GM20000 (cell line): Measurements from ENCODE around the gene FMN1.

Experiments used
- DNase-seq: peaks from one replicate; pipeline ENCODE4 v3.0.0; 2012; ENCODE audit warnings: low spot score
- TF ChIP-seq, protein P1 (sequence below): IDR thresholded peaks from 2 replicates; pipeline ENCODE4 v1.5.1; 2012; ENCODE audit warnings: mild to moderate bottlenecking, control low read depth; ENCODE audit errors: extremely low read depth, missing control alignments

FMN1 gene

DNA sequence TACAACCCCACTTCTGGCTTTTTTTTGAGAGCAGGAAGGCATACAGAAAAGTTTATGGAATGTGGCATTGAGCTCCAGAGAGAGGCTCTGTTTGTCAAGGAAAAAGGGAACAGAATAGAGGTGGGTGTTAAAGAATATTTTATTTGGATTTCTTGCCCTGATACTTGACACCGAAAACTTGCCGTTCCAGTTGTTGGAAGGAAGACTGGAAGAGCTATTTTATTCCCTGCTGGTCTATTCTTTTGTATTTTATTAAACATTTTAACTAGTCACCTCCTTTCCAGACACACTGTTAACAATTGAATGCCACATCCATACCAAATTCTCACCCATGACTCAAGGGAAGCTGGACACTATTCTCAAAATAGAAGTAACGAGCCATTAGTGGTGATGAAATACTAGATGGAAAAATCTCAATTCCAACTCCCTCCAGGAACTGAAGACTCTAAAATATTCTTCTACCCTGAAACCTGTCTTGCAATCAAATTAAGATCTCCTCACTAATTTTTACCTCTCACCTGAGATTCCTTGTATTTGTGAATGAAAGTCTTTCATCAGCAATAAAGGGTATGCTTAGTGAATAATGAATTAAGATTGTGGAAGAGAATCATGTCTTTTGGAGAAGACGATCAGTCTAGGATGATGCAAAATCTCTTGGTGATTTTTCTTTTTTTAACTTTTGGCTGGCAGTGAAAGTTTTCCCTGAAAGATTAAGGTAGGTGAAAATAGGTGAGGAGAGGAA lies 448.2 kb downstream of the FMN1 start:
- DNase-seq = no peak

DNA sequence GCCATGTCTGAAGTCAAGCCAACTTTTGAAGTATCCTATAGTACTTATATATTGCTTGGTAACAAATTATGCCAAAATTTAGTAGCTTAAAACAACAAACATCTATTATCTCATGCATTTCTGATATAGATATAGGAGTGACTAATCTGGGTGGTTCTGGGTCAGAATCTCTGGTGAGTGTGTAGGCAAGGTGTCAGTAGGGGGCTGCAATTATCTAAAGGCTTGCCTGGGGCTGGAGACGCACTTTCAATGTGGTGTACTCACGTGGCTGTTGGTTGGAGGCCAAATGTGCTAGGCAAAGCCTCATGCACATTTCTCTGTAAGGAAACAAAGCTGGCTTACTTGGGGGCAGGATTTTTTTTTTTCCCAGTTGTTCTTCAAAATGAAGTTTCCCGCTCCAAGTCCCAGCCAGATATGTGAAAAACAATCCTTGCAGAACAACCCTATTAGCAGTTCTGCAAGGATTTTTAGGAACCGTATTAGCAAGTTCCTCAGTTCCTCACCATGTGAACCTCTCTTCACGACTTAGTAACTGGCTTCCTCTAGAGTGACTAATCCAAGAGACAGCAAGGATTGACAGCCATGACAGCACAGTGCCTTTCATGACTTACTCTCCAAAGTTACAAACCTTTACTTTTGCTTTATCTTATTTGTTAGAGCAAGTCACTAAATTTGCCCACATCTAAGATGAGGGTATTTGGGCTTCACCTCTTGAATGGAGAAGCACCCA lies 450.9 kb downstream of the FMN1 start:
- TF ChIP-seq, protein P1, sequence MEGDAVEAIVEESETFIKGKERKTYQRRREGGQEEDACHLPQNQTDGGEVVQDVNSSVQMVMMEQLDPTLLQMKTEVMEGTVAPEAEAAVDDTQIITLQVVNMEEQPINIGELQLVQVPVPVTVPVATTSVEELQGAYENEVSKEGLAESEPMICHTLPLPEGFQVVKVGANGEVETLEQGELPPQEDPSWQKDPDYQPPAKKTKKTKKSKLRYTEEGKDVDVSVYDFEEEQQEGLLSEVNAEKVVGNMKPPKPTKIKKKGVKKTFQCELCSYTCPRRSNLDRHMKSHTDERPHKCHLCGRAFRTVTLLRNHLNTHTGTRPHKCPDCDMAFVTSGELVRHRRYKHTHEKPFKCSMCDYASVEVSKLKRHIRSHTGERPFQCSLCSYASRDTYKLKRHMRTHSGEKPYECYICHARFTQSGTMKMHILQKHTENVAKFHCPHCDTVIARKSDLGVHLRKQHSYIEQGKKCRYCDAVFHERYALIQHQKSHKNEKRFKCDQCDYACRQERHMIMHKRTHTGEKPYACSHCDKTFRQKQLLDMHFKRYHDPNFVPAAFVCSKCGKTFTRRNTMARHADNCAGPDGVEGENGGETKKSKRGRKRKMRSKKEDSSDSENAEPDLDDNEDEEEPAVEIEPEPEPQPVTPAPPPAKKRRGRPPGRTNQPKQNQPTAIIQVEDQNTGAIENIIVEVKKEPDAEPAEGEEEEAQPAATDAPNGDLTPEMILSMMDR = no peak
- DNase-seq = no peak

More for the DNA sequence above, 448.2 kb downstream of the FMN1 start:
- TF ChIP-seq, protein P1 = no peak

DNA sequence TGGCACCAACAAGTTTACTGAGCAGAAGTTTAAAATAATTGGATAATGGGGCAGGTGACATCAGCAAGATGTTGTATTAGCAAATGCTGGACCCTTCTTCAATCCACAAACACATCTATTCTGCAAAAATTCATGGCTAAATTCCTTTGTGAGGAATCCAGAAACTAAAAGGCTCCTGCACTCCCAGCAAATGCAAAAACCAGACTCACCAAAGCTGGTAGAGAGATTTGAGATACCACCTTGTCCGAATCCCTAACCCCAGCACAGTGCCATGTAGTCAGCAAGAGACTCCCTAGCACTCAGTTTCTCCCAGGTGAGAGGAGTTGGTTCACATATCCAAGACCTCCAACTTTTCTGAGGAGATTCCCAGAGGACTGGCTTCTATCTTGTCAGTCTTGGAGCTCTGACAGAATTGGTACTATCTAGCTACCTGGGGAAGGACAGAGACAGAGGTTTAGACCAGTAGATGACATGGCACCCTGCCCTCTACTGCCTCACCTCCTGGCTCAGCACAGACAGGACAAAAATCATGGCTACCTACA lies 454.9 kb downstream of the FMN1 start:
- DNase-seq = no peak
- TF ChIP-seq, protein P1 = no peak

DNA sequence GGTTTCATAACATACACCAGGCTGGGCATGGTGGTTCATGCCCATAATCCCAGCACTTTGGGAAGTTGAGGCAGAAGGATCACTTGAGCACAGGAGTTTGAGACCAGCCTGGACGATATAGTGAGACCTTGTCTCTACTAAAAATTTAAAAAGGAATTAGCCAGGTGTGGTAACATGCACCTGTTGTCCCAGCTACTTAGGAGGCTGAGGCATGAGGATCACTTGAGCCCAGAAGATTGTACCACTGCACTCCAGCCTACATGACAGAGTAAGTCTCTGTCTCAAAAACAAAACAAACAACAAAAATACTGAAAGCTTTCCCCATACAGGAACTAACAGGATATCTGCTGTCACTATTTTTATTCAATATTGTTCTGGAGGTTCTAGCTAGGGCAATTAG lies 455.8 kb downstream of the FMN1 start:
- no peak for DNase-seq
- TF ChIP-seq, protein P1 = no peak

DNA sequence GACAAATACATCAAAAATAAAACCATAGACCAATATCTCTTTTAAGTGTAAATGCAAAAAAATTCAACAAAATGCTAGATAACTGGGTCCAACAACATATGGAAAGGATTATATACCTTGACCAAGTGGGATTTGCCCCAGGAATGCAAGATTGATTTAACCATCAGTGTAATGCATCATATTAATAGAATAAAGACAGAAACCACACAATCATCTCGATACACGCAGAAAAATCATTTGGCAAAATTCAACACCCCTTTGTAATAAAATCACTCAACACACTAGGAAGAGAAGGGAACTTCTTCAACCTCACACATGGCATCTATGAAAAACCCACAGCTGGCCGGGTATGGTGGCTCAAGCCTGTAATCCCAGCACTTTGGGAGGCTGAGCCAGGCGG lies 457.2 kb downstream of the FMN1 start:
- DNase-seq = no peak
- TF ChIP-seq, protein P1 = no peak

DNA sequence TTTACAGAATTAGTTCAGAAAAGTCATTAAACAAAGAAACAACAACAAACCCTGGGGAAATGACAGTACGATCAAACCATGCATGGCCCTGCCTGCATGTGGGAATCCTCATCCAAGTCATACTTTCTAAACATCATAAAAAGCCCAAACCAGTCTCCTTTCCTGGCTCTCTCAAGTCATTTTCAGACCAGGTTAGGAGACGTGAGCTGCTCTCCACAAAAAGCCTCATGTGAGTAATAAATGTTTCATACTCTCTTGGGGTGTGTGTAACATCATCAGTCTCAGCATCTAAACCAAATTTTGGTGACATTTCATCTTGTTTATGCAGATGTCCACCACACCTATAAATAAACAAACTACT lies 457.8 kb downstream of the FMN1 start:
- TF ChIP-seq, protein P1 = no peak
- DNase-seq = no peak
